ENCODE results near the gene CDSN.

DNA sequence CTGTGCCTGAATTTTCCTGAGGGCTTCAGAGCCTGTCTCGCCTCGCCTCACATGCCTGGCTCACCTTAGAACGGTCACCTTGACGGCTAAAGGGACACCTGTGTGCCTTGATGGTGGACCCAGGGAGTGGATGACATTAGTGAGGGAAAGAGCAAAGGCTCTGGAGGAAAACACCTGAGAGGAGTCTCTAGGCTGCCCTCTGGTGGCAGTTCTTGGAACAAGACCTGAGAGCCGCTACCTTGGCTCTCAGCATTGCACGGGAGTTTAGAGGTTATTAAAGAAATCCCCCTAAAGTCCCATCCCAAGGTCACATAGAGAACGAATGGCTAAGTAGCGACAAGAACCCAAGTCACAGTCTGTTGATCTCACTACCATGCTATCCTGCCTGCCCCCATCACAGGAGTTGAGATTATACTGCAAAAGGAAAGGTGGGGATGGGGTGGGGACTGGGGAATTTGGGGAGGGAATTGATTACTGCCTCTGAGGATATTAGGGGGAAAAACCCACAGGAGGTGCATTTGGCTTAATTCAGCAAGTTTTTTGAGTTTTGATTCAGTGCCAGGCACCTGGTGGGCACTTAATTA, 7.9 kb upstream of the CDSN start:
- TF ChIP-seq ARNTL (CRISPR knock-in tag; IDR thresholded peaks at IDR 0.05; ENCODE audit: borderline replicate concordance, low read depth) (no peak), ZNF70 (CRISPR knock-in tag; IDR thresholded peaks at IDR 0.05) (no peak), ZFP3 (CRISPR knock-in tag; IDR thresholded peaks at IDR 0.05) (no peak), SNAI2 (CRISPR knock-in tag; IDR thresholded peaks at IDR 0.05) (no peak), ZFP30 (CRISPR knock-in tag; IDR thresholded peaks at IDR 0.05) (no peak), ZNF8 (CRISPR knock-in tag; IDR thresholded peaks at IDR 0.05) (no peak), GLIS3 (CRISPR knock-in tag; IDR thresholded peaks at IDR 0.05) (no peak)
- TF ChIP-seq, protein P1, sequence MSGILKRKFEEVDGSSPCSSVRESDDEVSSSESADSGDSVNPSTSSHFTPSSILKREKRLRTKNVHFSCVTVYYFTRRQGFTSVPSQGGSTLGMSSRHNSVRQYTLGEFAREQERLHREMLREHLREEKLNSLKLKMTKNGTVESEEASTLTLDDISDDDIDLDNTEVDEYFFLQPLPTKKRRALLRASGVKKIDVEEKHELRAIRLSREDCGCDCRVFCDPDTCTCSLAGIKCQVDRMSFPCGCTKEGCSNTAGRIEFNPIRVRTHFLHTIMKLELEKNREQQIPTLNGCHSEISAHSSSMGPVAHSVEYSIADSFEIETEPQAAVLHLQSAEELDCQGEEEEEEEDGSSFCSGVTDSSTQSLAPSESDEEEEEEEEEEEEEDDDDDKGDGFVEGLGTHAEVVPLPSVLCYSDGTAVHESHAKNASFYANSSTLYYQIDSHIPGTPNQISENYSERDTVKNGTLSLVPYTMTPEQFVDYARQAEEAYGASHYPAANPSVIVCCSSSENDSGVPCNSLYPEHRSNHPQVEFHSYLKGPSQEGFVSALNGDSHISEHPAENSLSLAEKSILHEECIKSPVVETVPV (CRISPR knock-in tag; IDR thresholded peaks at IDR 0.05): no peak
- TF ChIP-seq, protein P2, sequence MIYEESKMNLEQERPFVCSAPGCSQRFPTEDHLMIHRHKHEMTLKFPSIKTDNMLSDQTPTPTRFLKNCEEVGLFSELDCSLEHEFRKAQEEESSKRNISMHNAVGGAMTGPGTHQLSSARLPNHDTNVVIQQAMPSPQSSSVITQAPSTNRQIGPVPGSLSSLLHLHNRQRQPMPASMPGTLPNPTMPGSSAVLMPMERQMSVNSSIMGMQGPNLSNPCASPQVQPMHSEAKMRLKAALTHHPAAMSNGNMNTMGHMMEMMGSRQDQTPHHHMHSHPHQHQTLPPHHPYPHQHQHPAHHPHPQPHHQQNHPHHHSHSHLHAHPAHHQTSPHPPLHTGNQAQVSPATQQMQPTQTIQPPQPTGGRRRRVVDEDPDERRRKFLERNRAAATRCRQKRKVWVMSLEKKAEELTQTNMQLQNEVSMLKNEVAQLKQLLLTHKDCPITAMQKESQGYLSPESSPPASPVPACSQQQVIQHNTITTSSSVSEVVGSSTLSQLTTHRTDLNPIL (CRISPR knock-in tag; IDR thresholded peaks at IDR 0.05; ENCODE audit: low read depth): no peak
- TF ChIP-seq, protein P3, sequence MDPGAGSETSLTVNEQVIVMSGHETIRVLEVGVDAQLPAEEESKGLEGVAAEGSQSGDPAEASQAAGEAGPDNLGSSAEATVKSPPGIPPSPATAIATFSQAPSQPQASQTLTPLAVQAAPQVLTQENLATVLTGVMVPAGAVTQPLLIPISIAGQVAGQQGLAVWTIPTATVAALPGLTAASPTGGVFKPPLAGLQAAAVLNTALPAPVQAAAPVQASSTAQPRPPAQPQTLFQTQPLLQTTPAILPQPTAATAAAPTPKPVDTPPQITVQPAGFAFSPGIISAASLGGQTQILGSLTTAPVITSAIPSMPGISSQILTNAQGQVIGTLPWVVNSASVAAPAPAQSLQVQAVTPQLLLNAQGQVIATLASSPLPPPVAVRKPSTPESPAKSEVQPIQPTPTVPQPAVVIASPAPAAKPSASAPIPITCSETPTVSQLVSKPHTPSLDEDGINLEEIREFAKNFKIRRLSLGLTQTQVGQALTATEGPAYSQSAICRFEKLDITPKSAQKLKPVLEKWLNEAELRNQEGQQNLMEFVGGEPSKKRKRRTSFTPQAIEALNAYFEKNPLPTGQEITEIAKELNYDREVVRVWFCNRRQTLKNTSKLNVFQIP (CRISPR knock-in tag; IDR thresholded peaks at IDR 0.05; ENCODE audit: borderline replicate concordance, low read depth): no peak
- TF ChIP-seq, protein P4, sequence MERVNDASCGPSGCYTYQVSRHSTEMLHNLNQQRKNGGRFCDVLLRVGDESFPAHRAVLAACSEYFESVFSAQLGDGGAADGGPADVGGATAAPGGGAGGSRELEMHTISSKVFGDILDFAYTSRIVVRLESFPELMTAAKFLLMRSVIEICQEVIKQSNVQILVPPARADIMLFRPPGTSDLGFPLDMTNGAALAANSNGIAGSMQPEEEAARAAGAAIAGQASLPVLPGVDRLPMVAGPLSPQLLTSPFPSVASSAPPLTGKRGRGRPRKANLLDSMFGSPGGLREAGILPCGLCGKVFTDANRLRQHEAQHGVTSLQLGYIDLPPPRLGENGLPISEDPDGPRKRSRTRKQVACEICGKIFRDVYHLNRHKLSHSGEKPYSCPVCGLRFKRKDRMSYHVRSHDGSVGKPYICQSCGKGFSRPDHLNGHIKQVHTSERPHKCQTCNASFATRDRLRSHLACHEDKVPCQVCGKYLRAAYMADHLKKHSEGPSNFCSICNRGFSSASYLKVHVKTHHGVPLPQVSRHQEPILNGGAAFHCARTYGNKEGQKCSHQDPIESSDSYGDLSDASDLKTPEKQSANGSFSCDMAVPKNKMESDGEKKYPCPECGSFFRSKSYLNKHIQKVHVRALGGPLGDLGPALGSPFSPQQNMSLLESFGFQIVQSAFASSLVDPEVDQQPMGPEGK (CRISPR knock-in tag; IDR thresholded peaks at IDR 0.05; ENCODE audit: borderline replicate concordance): no peak
